Endothelial cell (in vitro differentiated cells): Measurements from ENCODE around the gene ZMYM2. TPM values are rescaled to one million over a fixed set of nuclear protein-coding genes. Genes with fewer than 3 reads are reported as not detected.

ENCODE experiments used
- DNase-seq: peaks from one replicate; pipeline ENCODE4 v3.0.0; 2021; ENCODE audit warnings: low spot score
- H3K27ac Mint-ChIP-seq: one replicate; pipeline ENCODE4 v1.8.0; 2021; ENCODE audit warnings: mixed read lengths, inconsistent platforms; ENCODE audit not compliant: unreplicated experiment
- H3K27me3 Mint-ChIP-seq: one replicate; pipeline ENCODE4 v1.8.0; 2021; ENCODE audit warnings: mild to moderate bottlenecking, moderate library complexity, mixed read lengths, inconsistent platforms; ENCODE audit not compliant: unreplicated experiment
- H3K36me3 Mint-ChIP-seq: one replicate; pipeline ENCODE4 v1.8.0; 2021; ENCODE audit warnings: mild to moderate bottlenecking, low read depth, mixed read lengths, inconsistent platforms; ENCODE audit not compliant: unreplicated experiment
- H3K4me1 Mint-ChIP-seq: one replicate; pipeline ENCODE4 v1.8.0; 2021; ENCODE audit warnings: mild to moderate bottlenecking, mixed read lengths, inconsistent platforms; ENCODE audit not compliant: unreplicated experiment
- H3K4me3 Mint-ChIP-seq: one replicate; pipeline ENCODE4 v1.8.0; 2021; ENCODE audit warnings: mild to moderate bottlenecking, mixed read lengths, inconsistent platforms; ENCODE audit not compliant: unreplicated experiment
- H3K9me3 Mint-ChIP-seq: one replicate; pipeline ENCODE4 v1.8.0; 2021; ENCODE audit warnings: mixed read lengths, inconsistent platforms; ENCODE audit not compliant: unreplicated experiment
- CTCF ChIP-seq: fragments of 200-600 bp; sonication (generic); IDR thresholded peaks from one replicate; pipeline ENCODE4 v1.5.0; 2021; ENCODE audit warnings: antibody characterized with exemption; ENCODE audit not compliant: unreplicated experiment
- long read RNA-seq: library from polyadenylated mRNA; unstranded; transcript quantifications from one replicate; pipeline ENCODE4 v2.0.0, GENCODE V29; 2020; ENCODE audit not compliant: unreplicated experiment
- total RNA-seq: library from RNA; stranded (reverse); fragmentation: NEBNext Ultra II Directional; extraction: Animal tissue kit (Norgen Biotek cat#: 25700); gene quantifications from one replicate; pipeline ENCODE4 v1.2.1, GENCODE V29; 2021; ENCODE audit not compliant: unreplicated experiment

ZMYM2 gene
- 124 TPM for total RNA-seq
- long read RNA-seq, partial matches to known transcripts, result 1 of 4 reads
- long read RNA-seq, other reads (novel, unspliced or antisense), result 3 of 4 reads

DNA sequence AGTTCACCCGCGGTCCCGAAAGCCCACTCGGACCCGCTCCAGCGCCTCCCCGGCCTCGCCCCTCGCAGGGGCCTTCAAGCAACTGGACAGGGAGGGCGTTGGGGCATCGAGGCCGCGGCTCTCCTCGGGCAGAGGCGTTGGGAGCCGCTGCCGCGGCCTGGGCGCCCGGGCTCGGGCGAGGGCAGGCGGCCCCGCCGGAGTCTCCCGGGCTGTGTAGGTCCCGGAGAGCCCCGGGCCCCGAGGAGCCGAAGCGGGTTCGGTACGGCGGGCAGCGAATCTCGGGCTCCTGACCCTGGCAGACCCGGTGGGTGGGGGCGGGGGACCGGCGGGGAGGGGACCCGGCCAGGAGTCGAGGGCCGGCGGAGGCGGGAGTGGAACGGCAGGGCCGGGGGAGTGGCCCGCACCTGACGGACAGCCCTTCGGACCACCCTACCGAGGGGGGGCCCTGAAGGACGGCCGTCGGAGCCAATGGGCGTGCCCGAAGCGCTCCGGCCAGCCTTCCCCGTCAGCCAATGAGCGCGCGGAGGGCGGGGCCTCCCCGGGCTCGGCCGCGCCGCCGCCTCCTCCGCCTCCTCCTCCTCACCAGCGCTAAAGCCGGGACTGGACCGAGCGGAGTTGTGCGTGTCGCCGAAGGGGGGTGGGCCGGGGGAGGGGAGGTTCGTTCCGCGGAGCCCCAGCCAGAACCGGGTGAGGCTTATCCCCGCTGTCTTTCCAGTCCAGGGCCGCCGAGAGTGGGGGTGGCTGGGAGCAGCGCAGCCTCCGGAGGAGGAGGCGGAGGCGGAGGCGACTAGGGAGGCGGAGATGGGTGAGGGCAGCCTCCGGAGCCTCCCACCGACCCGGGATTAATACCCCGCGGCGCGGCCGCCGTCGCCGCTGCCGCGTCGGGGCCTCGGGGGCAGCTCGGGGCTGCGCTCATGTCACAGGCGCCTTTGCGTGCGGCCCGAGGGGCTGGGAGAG is at the start of gene ZMYM2:
ZMYM2 (plus strand) TSS at position 573 of the 957 bp plus-strand sequence. CDS start 34,346 bp downstream, outside the sequence.
- H3K4me3 Mint-ChIP-seq, result peak within 1 kb of the TSS; percentile 97

DNA sequence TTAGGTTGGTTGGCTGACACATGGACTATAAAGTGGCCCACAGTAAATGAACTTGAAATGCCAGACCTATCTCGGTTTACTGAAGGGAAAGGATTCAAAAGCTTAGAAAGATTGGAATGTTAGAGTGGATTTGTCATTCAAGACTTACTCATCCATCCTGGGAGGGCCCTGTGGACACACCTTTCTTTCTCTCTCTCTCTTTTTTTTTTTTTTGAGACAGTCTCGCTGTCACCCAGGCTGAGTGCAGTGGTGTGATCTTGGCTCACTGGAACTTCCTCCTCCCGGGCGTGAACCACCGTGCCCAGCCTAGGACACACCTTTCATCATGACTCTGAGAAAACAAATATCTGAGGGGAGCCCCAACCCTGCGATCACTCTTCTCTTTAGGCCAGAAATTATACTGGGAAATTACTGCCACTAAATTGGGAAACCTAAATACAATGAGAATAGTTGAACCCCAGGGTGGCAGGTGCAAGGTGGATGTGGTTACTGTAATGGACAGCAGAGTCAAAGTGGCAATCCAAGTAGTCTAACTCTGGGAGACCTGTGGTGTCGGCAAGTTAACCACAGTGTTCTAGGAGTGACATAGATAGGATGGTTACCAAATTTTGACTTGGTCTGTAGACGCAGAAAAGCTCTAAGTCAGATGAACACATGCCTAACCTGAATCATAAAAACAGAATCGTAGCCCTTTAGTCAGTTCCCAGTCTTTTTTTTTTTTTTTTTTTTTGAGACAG is 48.0 kb upstream of the ZMYM2 start:
- H3K27ac Mint-ChIP-seq, result no peak overlapping the region
- no peak for DNase-seq
- H3K36me3 Mint-ChIP-seq, result no peaks in the 10 kb centered on the region

More for the DNA sequence above, at the start of gene ZMYM2:
- Mint-ChIP-seq H3K36me3 (peaks cover 6% of the 10 kb centered on the region), H3K27ac (peak within 1 kb of the TSS; percentile 93), H3K4me1 (peaks cover 13% of the 10 kb centered on the region), H3K27me3 (peaks cover 11% of the 10 kb centered on the region), H3K9me3 (no peaks in the 10 kb centered on the region)
- DNase-seq, result peak; percentile 100
- no peak for TF ChIP-seq CTCF

DNA sequence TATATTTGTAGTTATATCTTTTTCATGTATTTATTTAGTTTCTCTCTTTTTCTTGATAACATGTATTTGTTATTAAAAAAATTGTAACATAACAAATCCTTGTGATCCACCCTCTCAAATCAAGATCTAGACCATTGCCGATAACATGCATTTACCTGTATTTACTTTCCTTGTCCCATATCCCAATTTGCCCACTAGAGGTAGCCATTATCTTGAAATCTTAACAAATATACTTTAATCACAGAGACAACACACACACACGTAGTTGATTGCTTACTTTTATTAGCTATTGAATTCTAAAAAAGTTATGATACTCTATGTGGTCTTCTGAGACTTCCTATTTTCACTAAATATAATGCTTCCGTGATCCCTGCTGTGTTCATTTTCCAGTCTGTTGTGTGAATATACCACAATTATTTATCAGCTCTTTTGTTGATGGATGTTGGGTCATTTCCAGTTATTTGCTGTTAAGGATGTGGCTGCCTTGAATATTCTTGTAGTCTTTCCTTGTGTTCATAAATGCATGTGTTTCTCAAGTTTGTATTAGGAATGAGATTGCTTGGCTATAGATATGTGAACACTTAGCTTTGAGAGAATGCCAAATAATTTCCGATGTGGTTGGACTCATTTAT is 31.3 kb upstream of the ZMYM2 start:
- H3K27me3 Mint-ChIP-seq, result no peaks in the 10 kb centered on the region
- H3K27ac Mint-ChIP-seq, result no peak overlapping the region
- no peaks in the 10 kb centered on the region for H3K9me3 Mint-ChIP-seq
- peak; percentile 32 for TF ChIP-seq CTCF
- H3K4me1 Mint-ChIP-seq, result no peaks in the 10 kb centered on the region
- no peaks in the 10 kb centered on the region for H3K36me3 Mint-ChIP-seq
- no peak overlapping the region for H3K4me3 Mint-ChIP-seq
- DNase-seq, result no peak

More for the DNA sequence above, 48.0 kb upstream of the ZMYM2 start:
- TF ChIP-seq CTCF, result no peak
- no peaks in the 10 kb centered on the region for H3K9me3 Mint-ChIP-seq
- H3K4me1 Mint-ChIP-seq, result no peaks in the 10 kb centered on the region
- no peaks in the 10 kb centered on the region for H3K27me3 Mint-ChIP-seq
- H3K4me3 Mint-ChIP-seq, result no peak overlapping the region

DNA sequence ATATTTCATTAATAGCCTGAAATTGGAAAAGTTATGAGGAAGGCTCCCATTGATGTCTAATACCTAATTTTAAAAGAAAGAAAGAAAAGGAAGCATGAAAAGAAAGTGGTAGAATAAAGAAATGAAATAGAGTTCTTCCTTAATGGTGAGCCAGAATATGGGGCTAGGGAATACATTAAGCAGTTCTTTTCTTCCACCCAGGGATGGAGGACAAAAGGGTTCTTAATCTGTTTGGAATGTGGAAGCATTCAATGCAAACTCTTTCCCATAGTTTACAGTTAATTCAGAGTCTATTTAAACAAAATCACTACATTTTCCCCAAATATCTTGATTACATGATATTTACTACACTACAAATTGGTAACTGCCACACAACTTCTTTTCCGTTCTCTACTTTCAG is 18.4 kb upstream of the ZMYM2 start:
- no peak for DNase-seq
- H3K27me3 Mint-ChIP-seq, result peaks cover 3% of the 10 kb centered on the region
- TF ChIP-seq CTCF, result no peak
- no peak overlapping the region for H3K27ac Mint-ChIP-seq
- no peaks in the 10 kb centered on the region for H3K9me3 Mint-ChIP-seq
- H3K4me1 Mint-ChIP-seq, result no peaks in the 10 kb centered on the region
- H3K4me3 Mint-ChIP-seq, result no peak overlapping the region
- H3K36me3 Mint-ChIP-seq, result no peaks in the 10 kb centered on the region
